Small intestine (tissue), 7 donors: ENCODE measurements around the gene FSTL1. TPM values are rescaled to one million over a fixed set of nuclear protein-coding genes. Genes with fewer than 3 reads are reported as not detected.

Experiments
- DNase-seq, 2 donors: peaks; one replicate each; pipeline versions ENCODE4 v3.0.0 to v3.0.0-alpha.2; 2013
- FAIRE-seq: peaks from 2 replicates; lab custom pipeline; 2012; peaks lifted over from hg19 to GRCh38; lab: Jason Lieb, UNC
- H3K27ac ChIP-seq, 3 donors: one replicate each; pipeline ENCODE4 v1.5.1; 2013; ENCODE audit warnings: low read length in 2 of 3, mild to moderate bottlenecking in 2 of 3, control low read depth in 1 of 3, inconsistent platforms in 1 of 3, low read depth in 1 of 3, moderate library complexity in 1 of 3
- H3K27me3 ChIP-seq, 3 donors: one replicate each; pipeline ENCODE4 v1.6.1; 2013; ENCODE audit warnings: low read length in 3 of 3, inconsistent platforms in 1 of 3; ENCODE audit not compliant: control insufficient read depth in 3 of 3, insufficient read depth in 3 of 3
- H3K36me3 ChIP-seq, 3 donors: one replicate each; pipeline ENCODE4 v1.6.1; 2013; ENCODE audit warnings: low read length in 3 of 3, inconsistent platforms in 1 of 3, low read depth in 1 of 3, mild to moderate bottlenecking in 1 of 3, moderate library complexity in 1 of 3; ENCODE audit not compliant: control insufficient read depth in 3 of 3, insufficient read depth in 2 of 3
- H3K4me1 ChIP-seq, 3 donors: one replicate each; pipeline ENCODE4 v1.6.1; 2013; ENCODE audit warnings: low read length in 2 of 3, inconsistent platforms in 1 of 3, low read depth in 1 of 3, mild to moderate bottlenecking in 1 of 3, moderate library complexity in 1 of 3; ENCODE audit not compliant: control insufficient read depth in 3 of 3, insufficient read depth in 2 of 3
- H3K4me3 ChIP-seq, 3 donors: one replicate each; pipeline ENCODE4 v1.5.1; 2013; ENCODE audit warnings: low read length in 3 of 3, control low read depth in 1 of 3, inconsistent platforms in 1 of 3, low read depth in 1 of 3, mild to moderate bottlenecking in 1 of 3, moderate library complexity in 1 of 3
- H3K9me3 ChIP-seq, 2 donors: one replicate each; pipeline ENCODE4 v1.6.1; 2013; ENCODE audit warnings: low read depth in 1 of 2, low read length in 1 of 2; ENCODE audit not compliant: control insufficient read depth in 2 of 2, insufficient read depth in 1 of 2
- WGBS, 3 donors: extraction: QIAGEN DNeasy Blood & Tissue Kit; methylation state at CpG; one replicate each; pipeline ENCODE4 v1.1.7; 2013; 5-methylcytosine and 5-hydroxymethylcytosine counted together
- polyA plus RNA-seq, 4 donors: library from polyadenylated mRNA; stranded (reverse) in 3 of 4; unstranded in 1 of 4; fragments of 200-250 nt in 3 of 4; fragments of 120-200 nt in 1 of 4; gene quantifications; one replicate each; pipeline versions ENCODE4 v1.2.1 to v1.2.3, GENCODE V29; 2013
- donor health status: healthy with polysubstance abuse.
- donor health status: control.
- donor health status: control.
- donor health status: Bipolar disorder and iron deficiency.
- donor health status: healthy.

The FSTL1 gene
- polyA plus RNA-seq, 4 donors: 1.3 to 95.5 (median 46.4) TPM

DNA sequence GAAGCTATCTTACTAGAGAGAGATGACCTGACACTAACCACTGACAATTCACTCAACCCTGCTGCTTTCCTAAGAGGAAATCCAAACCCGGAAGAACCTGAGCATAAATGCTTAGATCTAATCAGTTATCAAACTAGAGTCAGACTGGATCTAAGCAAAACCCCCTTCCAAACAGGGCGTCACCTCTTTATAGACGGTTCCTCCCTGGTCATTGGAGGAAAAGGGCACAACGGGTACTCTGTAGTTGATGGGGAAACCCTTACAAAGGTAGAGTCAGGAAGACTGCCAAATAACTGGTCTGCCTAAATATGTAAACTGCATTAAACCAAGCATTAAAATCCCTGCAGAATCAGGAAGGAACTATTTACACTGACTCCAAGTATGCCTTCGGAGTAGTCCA is 41.3 kb upstream of the FSTL1 start:
- H3K9me3 ChIP-seq: peaks cover 0 to 15% of the 10 kb centered on the region in 2 donors
- H3K27ac ChIP-seq: no peak overlapping the region
- no peaks in the 10 kb centered on the region for H3K4me1 ChIP-seq
- H3K27me3 ChIP-seq: peaks cover 0 to 2% (median 0%) of the 10 kb centered on the region in 3 donors
- FAIRE-seq (no peak), DNase-seq (no peak)
- no peak overlapping the region for H3K4me3 ChIP-seq
- no peaks in the 10 kb centered on the region for H3K36me3 ChIP-seq
- 49 to 77% (median 61%) methylated on average over 5 of the region's 5 CpGs for WGBS, 3 donors

DNA sequence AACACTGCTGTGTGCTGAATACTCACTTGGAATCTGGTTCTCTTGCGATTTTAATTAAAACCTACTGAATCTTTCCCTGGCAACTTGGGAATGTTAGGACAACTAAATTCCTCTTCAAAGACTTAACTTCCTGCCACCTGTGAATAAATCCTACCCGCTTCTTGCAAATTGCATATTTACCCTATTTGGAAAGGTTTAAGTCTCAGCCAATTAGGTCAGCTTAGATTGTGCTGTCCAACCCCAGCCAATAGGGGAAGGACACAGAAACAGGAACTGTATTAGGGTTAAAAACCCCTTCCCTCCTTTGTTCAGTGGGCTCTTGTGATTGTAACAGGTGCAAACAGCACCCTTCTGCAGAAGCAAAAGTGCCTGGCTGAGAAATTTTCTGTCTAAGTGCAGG is 38.6 kb upstream of the FSTL1 start:
- H3K9me3 ChIP-seq: peaks cover 0 to 3% of the 10 kb centered on the region in 2 donors
- H3K27me3 ChIP-seq: peaks cover 0 to 2% (median 0%) of the 10 kb centered on the region in 3 donors
- FAIRE-seq (no peak), DNase-seq (no peak)
- 91 to 94% (median 93%) methylated on average over 2 of the region's 2 CpGs for WGBS, 3 donors
- no peak overlapping the region for H3K4me3 ChIP-seq
- H3K36me3 ChIP-seq: no peaks in the 10 kb centered on the region
- H3K27ac ChIP-seq: no peak overlapping the region
- H3K4me1 ChIP-seq: no peaks in the 10 kb centered on the region

DNA sequence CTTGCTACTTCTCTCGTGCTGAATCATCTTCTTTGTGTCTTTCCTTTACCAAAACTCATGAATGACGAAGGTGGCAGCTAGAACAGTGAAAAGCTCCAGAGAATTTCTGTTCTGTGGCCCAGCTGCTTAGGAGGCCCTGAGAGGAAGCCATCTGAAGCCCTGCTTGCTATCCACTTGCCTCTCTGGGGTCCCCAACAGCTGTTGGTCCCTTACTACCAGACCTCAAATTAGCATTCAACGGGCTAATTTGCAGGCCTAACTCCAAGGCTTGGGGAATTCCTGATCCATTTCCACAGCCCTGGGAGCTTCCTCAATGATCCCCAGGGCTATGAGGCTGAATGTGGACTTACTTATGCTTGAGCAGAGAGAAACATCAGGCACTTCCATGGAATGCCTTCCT is 37.5 kb upstream of the FSTL1 start:
- Histone ChIP-seq H3K9me3 (peaks cover 0 to 3% of the 10 kb centered on the region in 2 donors), H3K27me3 (peaks cover 0 to 2% (median 0%) of the 10 kb centered on the region in 3 donors), H3K4me1 (no peaks in the 10 kb centered on the region), H3K27ac (no peak overlapping the region), H3K4me3 (no peak overlapping the region), H3K36me3 (no peaks in the 10 kb centered on the region)
- DNase-seq: no peak
- 70 to 76% (median 74%) methylated on average over 3 of the region's 3 CpGs for WGBS, 3 donors
- no peak for FAIRE-seq

DNA sequence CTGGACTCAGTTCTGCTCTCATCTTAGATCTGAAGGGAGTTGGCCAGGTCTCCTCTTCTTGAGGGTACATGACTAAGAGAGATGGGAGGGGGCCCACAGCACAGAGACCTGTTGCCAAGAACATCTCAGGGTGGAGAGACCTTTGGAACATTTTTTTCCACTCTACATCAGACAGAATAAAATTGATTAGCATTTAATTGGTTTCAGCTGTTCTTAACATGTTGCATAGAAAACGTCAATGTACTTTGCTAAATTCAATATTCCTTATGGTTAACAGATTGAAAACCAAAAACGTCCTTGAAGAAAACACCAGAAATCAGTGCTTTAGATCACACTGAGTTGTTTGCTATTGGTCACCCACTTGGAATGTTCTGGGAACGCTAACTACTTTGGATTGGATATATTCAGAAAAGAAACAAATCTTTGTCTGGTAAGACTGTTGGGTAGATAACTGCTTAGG is 36.4 kb upstream of the FSTL1 start:
- 46 to 61% (median 52%) methylated on average over 3 of the region's 3 CpGs for WGBS, 3 donors
- H3K4me3 ChIP-seq: no peak overlapping the region
- no peaks in the 10 kb centered on the region for H3K36me3 ChIP-seq
- H3K9me3 ChIP-seq: peaks cover 0 to 3% of the 10 kb centered on the region in 2 donors
- no peak for FAIRE-seq
- no peak for DNase-seq
- H3K27ac ChIP-seq: no peak overlapping the region
- no peaks in the 10 kb centered on the region for H3K4me1 ChIP-seq
- H3K27me3 ChIP-seq: peaks cover 0 to 2% (median 0%) of the 10 kb centered on the region in 3 donors

DNA sequence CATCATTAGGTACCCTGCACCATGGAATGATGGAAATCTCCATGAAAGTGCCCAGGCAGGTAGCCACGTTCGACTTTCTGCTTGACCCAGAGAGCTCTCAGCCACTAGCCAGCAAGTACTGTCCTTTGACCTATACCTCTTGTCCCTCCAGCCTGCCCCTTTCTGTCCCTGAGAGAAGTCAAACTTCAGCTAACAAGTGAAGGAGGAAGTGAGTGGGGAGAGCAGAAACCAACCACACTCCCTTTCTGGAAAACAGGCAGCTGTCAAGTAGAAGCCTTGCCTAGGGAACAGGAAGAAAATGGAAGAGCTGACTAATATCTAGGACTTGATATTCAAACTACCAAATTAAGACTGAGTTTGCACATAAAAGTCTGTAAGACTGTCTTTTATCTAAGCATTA is 30.3 kb upstream of the FSTL1 start:
- Histone ChIP-seq H3K4me3 (no peak overlapping the region), H3K27me3 (peaks cover 0 to 3% (median 0%) of the 10 kb centered on the region in 3 donors), H3K36me3 (no peaks in the 10 kb centered on the region), H3K4me1 (no peaks in the 10 kb centered on the region), H3K9me3 (no peaks in the 10 kb centered on the region), H3K27ac (no peak overlapping the region)
- DNase-seq: no peak
- 74 to 90% (median 84%) methylated on average over 2 of the region's 2 CpGs for WGBS, 3 donors
- no peak for FAIRE-seq

DNA sequence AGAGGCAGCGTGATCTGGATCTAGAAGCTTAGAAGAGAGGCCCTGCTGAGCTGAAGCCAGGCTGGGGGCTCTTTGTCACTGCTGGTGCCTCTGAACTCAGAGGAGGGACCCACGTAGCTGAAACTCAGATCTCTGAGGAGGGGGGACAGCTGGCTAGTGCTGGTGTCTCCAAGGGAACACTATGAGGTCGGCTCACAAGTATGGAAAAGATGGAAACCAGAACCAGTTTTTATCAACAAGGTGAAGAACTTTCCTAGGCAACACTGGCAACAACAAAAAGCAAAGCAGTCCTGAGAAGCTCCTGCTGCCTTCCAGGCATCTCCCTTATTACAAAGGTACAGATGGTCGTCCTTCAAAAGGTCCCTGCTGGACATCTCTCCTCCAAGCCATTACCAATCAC is 27.0 kb upstream of the FSTL1 start:
- 61 to 72% (median 70%) methylated on average over 4 of the region's 4 CpGs for WGBS, 3 donors
- Histone ChIP-seq H3K27me3 (peaks cover 0 to 3% (median 0%) of the 10 kb centered on the region in 3 donors), H3K36me3 (no peaks in the 10 kb centered on the region), H3K27ac (no peak overlapping the region), H3K4me3 (no peak overlapping the region), H3K9me3 (no peaks in the 10 kb centered on the region), H3K4me1 (no peaks in the 10 kb centered on the region)
- no peak for DNase-seq
- no peak for FAIRE-seq

DNA sequence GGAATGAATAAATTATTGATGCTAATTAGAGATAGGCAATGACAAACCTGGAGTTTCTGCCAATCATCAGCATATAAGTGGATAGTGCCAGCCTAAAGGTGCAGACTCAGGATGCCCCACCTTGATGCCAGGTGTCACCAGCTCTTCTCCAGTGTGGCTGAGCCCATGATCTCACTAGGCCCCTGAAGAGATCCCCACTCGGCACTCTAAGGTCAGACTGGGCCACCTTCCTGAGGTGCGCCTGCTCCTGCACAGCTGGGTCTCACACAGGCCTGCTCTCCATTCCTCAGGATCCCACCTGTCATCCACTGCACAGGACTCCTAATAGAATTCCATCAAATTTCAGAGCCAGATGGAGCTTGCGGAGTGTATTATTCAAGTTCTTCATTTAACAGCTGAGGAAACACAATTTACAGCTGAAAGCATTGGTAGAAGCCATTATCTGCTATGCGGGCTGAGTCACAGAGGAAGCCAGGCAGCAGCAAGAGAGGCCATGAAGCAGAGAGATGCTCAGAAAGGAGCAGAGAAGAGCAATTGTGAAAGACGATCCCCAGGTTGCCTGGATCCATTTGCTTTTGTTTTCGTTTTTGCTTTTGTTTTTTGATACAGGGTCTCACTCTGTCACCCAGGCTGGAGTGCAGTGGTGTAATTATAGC is 25.1 kb upstream of the FSTL1 start:
- DNase-seq (no peak), FAIRE-seq (no peak)
- no peak overlapping the region for H3K4me3 ChIP-seq
- no peak overlapping the region for H3K27ac ChIP-seq
- no peaks in the 10 kb centered on the region for H3K4me1 ChIP-seq
- WGBS, 3 donors: 77 to 85% (median 79%) methylated on average over 6 of the region's 6 CpGs
- peaks cover 0 to 3% (median 0%) of the 10 kb centered on the region in 3 donors for H3K27me3 ChIP-seq
- H3K9me3 ChIP-seq: no peaks in the 10 kb centered on the region
- H3K36me3 ChIP-seq: no peaks in the 10 kb centered on the region

DNA sequence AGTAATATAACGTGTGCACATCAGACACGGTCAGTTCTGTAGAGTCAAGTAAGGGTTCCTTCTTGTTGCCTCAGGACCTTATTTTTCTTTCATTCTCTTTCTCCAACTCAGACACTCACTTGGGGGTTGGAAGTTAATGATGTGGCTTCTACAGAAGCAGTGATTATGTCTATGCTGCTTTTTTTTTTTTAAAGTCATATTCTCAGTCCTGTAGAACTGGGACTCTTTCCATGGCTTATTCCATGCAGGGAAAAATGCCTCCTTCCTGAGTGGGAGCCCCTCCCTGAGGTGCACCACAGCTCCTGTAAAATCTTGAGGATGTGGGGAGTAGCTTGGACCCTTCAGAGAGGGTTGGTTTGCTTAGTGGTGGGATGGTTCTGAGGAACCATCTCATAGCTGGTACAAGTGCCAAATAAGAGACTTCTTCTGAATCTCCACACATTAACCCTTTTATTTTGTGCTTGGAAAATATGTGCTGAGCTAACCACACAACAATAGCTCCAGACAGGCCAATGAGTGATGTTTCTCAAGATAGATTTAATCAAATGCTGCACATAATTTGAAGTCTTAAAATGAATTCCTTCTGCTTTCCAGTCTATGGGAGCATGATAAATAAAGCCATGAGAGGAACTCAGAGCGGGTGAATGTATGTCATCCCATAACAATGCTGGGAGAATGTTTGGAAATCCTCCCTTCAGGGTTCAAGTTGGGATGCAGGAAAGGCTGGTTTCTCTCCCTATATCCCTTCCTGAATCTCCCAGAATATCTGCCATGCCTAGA is 23.3 kb upstream of the FSTL1 start:
- no peak for FAIRE-seq
- DNase-seq: no peak
- 89 to 95% (median 94%) methylated on average over 3 of the region's 3 CpGs for WGBS, 3 donors
- H3K36me3 ChIP-seq: no peaks in the 10 kb centered on the region
- no peak overlapping the region for H3K4me3 ChIP-seq
- no peak overlapping the region for H3K27ac ChIP-seq
- H3K27me3 ChIP-seq: peaks cover 0 to 3% (median 0%) of the 10 kb centered on the region in 3 donors
- H3K4me1 ChIP-seq: no peaks in the 10 kb centered on the region
- no peaks in the 10 kb centered on the region for H3K9me3 ChIP-seq
